Loucy (cell line): ENCODE measurements around the gene WDR1.

Experiments
- H2AFZ ChIP-seq: fragments of 200-600 bp; sonication (generic); 2 replicates; pipeline ENCODE4 v1.6.0; 2016; ENCODE audit warnings: antibody characterized with exemption, mild to moderate bottlenecking, low read length, moderate library complexity
- H3F3A ChIP-seq: fragments of 200-600 bp; 2 replicates; pipeline ENCODE4 v1.6.0; 2016; ENCODE audit warnings: antibody characterized with exemption, low read depth, mild to moderate bottlenecking
- H3K27me3 ChIP-seq: fragments of 200-600 bp; sonication (generic); 2 replicates; pipeline ENCODE4 v1.6.1; 2014; ENCODE audit warnings: low read length, mild to moderate bottlenecking; ENCODE audit not compliant: insufficient read depth, poor library complexity, severe bottlenecking
- H3K36me3 ChIP-seq: fragments of 200-600 bp; sonication (generic); 2 replicates; pipeline ENCODE4 v1.6.1; 2016; ENCODE audit warnings: low read length; ENCODE audit not compliant: insufficient read depth
- H3K4me1 ChIP-seq: fragments of 200-600 bp; sonication (generic); 2 replicates; pipeline ENCODE4 v1.5.1; 2014; ENCODE audit warnings: low read length, mild to moderate bottlenecking; ENCODE audit not compliant: insufficient read depth, poor library complexity, severe bottlenecking
- H3K4me2 ChIP-seq: fragments of 200-600 bp; sonication (generic); 2 replicates; pipeline ENCODE4 v1.6.0; 2014; ENCODE audit warnings: antibody characterized with exemption, low read length, low read depth, mild to moderate bottlenecking; ENCODE audit not compliant: poor library complexity, severe bottlenecking
- H3K4me3 ChIP-seq: fragments of 200-600 bp; sonication (generic); 2 replicates; pipeline ENCODE4 v1.5.1; 2014; ENCODE audit warnings: low read length, mild to moderate bottlenecking, mixed read lengths; ENCODE audit not compliant: poor library complexity, severe bottlenecking
- H3K79me2 ChIP-seq: fragments of 200-600 bp; sonication (generic); 2 replicates; pipeline ENCODE4 v1.6.1; 2014; ENCODE audit warnings: low read length; ENCODE audit not compliant: insufficient read depth
- H3K9ac ChIP-seq: fragments of 200-600 bp; sonication (generic); 2 replicates; pipeline ENCODE4 v1.6.0; 2014; ENCODE audit warnings: mild to moderate bottlenecking, low read depth, low read length, moderate library complexity; ENCODE audit not compliant: poor library complexity, severe bottlenecking
- H3K9me2 ChIP-seq: fragments of 200-600 bp; sonication (generic); replicated peaks from 2 replicates; pipeline ENCODE4 v1.6.1; 2016; ENCODE audit warnings: low read depth, low read length, mixed read lengths
- H3K9me3 ChIP-seq: fragments of 200-600 bp; sonication (generic); 2 replicates; pipeline ENCODE4 v1.6.1; 2014; ENCODE audit warnings: mild to moderate bottlenecking, antibody characterized with exemption, low read length, low read depth; ENCODE audit not compliant: insufficient read depth
- H4K20me1 ChIP-seq: fragments of 200-600 bp; sonication (generic); 2 replicates; pipeline ENCODE4 v1.6.0; 2014; ENCODE audit warnings: antibody characterized with exemption, low read length, mild to moderate bottlenecking; ENCODE audit not compliant: insufficient read depth, poor library complexity, severe bottlenecking
- EZH2phosphoT487 ChIP-seq: fragments of 200-600 bp; IDR thresholded peaks from 2 replicates; pipeline ENCODE4 v1.6.1; 2018; ENCODE audit warnings: antibody characterized with exemption, mild to moderate bottlenecking, moderate library complexity, borderline replicate concordance
- TF ChIP-seq, protein P1 (sequence below): fragments of 200-600 bp; sonication (generic); conservative IDR thresholded peaks from 2 replicates; pipeline ENCODE4 v1.5.1; 2014; ENCODE audit warnings: mild to moderate bottlenecking, antibody characterized with exemption, low read length

WDR1 gene

DNA sequence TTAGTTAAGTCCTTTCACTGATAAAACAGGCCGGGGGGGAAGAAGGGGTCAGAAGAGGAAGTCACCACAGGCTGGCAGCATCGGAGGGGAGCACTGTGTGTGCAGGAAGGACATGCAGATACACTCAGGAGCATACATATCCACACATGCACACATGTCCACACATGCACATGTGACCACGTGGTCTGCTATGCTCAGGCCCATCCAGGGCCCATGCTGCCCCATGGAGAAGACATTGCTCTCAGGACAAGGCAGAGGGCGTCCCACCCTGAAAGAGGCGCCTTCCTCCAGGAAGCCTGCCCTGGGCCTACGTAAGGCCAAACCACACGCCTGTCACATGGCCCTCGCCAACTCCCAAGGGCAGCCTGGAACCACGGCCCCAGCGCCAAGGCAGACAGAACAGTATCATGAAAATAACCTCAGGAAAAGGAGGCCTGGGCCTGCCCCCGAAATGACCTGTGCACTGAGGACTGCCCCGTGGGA, 15.8 kb downstream of the WDR1 start:
- peaks cover 91% of the 10 kb centered on the region for H4K20me1 ChIP-seq
- no peak overlapping the region for H3K4me2 ChIP-seq
- H3K9me3 ChIP-seq = no peaks in the 10 kb centered on the region
- H3K27me3 ChIP-seq = no peaks in the 10 kb centered on the region
- H3K36me3 ChIP-seq = peaks cover 86% of the 10 kb centered on the region
- no peak overlapping the region for H2AFZ ChIP-seq
- no peak overlapping the region for H3K4me3 ChIP-seq
- H3K4me1 ChIP-seq = peaks cover 51% of the 10 kb centered on the region
- no peaks in the 10 kb centered on the region for H3K9me2 ChIP-seq
- no peaks in the 10 kb centered on the region; the same call in 1 of the 2 replicates for H3F3A ChIP-seq
- H3K79me2 ChIP-seq = peaks cover 94% of the 10 kb centered on the region
- TF ChIP-seq EZH2phosphoT487 = no peak
- TF ChIP-seq, protein P1, sequence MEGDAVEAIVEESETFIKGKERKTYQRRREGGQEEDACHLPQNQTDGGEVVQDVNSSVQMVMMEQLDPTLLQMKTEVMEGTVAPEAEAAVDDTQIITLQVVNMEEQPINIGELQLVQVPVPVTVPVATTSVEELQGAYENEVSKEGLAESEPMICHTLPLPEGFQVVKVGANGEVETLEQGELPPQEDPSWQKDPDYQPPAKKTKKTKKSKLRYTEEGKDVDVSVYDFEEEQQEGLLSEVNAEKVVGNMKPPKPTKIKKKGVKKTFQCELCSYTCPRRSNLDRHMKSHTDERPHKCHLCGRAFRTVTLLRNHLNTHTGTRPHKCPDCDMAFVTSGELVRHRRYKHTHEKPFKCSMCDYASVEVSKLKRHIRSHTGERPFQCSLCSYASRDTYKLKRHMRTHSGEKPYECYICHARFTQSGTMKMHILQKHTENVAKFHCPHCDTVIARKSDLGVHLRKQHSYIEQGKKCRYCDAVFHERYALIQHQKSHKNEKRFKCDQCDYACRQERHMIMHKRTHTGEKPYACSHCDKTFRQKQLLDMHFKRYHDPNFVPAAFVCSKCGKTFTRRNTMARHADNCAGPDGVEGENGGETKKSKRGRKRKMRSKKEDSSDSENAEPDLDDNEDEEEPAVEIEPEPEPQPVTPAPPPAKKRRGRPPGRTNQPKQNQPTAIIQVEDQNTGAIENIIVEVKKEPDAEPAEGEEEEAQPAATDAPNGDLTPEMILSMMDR = no peak
- no peak overlapping the region for H3K9ac ChIP-seq

DNA sequence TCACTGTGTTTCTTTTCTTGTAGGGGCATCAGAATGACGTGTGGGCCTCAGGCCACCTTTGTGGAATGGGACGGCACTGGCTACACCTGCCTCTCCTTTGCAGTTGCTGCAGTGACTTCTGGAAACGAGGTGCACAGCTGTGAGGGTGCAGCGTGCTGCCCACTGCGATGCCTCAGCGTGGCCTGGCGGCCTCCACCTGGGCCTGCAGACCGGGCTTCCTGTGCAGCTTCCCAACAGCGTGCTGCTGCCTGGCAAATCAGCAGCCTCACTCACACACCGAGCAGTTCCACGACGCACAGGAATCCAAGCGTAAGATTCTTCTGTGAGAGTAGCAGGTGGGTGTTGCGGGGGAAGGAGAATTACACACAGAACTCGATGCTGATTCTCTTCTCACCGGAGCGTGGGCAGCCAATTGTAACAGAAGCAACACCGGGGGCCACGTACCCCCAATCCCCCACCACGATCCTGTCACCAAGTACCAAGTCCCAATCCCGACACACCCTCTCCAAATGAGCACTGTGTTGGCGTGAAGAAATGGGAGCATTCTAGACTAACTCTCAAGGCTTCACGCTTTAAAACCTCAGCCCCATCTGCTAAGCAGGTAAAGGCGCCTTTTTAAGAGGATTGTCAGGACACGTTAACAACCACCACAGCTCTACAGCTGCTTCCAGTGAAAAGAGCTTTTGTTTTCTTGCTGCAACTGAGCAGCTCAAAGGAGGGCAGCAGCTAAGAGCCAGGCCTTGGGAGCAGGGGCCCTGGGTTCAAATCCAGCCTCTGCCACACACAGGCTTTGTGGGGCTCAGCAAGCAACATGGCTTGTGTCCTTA, 16.9 kb downstream of the WDR1 start:
- H3K9me2 ChIP-seq = no peaks in the 10 kb centered on the region
- no peak overlapping the region for H3K9ac ChIP-seq
- no peak overlapping the region for H3K4me2 ChIP-seq
- H3K4me1 ChIP-seq = peaks cover 51% of the 10 kb centered on the region
- no peaks in the 10 kb centered on the region for H3K27me3 ChIP-seq
- H3K4me3 ChIP-seq = no peak overlapping the region
- no peaks in the 10 kb centered on the region; the same call in 1 of the 2 replicates for H3F3A ChIP-seq
- TF ChIP-seq EZH2phosphoT487 = no peak
- TF ChIP-seq, protein P1 = no peak
- H4K20me1 ChIP-seq = peaks cover 90% of the 10 kb centered on the region
- peaks cover 92% of the 10 kb centered on the region for H3K36me3 ChIP-seq
- peaks cover 94% of the 10 kb centered on the region for H3K79me2 ChIP-seq
- no peaks in the 10 kb centered on the region for H3K9me3 ChIP-seq
- no peak overlapping the region for H2AFZ ChIP-seq

DNA sequence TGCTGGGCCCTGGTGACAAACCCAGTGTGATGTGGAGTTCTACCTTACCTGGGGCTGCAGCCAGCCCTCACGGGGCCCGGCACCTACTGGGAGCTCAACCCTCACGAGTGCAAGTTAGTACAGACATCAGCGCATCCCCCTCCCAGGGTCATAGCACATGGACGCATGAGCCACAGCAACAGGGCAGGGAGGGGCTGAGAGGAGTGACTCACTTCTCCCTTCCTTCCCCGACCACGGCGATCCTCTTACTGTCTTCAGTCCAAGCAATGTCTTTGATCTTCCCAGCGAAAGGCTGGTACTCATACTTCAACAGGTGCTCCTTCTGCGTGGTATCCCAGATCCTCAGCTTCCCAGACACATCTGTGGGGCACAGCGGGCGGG, 17.8 kb downstream of the WDR1 start:
- TF ChIP-seq, protein P1 = no peak
- TF ChIP-seq EZH2phosphoT487 = no peak
- Histone ChIP-seq H3K4me2 (no peak overlapping the region), H3K9me3 (no peaks in the 10 kb centered on the region), H3K4me3 (no peak overlapping the region), H3K9ac (no peak overlapping the region), H3K9me2 (no peaks in the 10 kb centered on the region), H3K36me3 (peaks cover 93% of the 10 kb centered on the region), H3F3A (peaks cover 5% of the 10 kb centered on the region), H2AFZ (no peak overlapping the region), H3K27me3 (no peaks in the 10 kb centered on the region), H4K20me1 (peaks cover 86% of the 10 kb centered on the region), H3K79me2 (peaks cover 89% of the 10 kb centered on the region), H3K4me1 (peaks cover 53% of the 10 kb centered on the region)
